ENCODE results near the gene CEP131.

- TF ChIP-seq, protein P1, sequence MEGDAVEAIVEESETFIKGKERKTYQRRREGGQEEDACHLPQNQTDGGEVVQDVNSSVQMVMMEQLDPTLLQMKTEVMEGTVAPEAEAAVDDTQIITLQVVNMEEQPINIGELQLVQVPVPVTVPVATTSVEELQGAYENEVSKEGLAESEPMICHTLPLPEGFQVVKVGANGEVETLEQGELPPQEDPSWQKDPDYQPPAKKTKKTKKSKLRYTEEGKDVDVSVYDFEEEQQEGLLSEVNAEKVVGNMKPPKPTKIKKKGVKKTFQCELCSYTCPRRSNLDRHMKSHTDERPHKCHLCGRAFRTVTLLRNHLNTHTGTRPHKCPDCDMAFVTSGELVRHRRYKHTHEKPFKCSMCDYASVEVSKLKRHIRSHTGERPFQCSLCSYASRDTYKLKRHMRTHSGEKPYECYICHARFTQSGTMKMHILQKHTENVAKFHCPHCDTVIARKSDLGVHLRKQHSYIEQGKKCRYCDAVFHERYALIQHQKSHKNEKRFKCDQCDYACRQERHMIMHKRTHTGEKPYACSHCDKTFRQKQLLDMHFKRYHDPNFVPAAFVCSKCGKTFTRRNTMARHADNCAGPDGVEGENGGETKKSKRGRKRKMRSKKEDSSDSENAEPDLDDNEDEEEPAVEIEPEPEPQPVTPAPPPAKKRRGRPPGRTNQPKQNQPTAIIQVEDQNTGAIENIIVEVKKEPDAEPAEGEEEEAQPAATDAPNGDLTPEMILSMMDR (IDR thresholded peaks at IDR 0.05; ENCODE audit: insufficient read depth, low read length): no peak
- TF ChIP-seq REST (IDR thresholded peaks at IDR 0.05; ENCODE audit: insufficient replicate concordance, low read depth): no peak
- no peak for TF ChIP-seq GABPA (IDR thresholded peaks at IDR 0.05; ENCODE audit: low read depth)
- no peak for TF ChIP-seq SPI1 (IDR thresholded peaks at IDR 0.05; ENCODE audit: borderline replicate concordance, low read depth)
These were observed 1.4 kb downstream of the CEP131 start for GRCh38 chr17:81221371-81221841.

All from HL-60 (cell line).